Measurements from ENCODE around the gene ZNF366. TPM values are rescaled to one million over a fixed set of nuclear protein-coding genes. Genes with fewer than 3 reads are reported as not detected.
"Not testable (repeated sequence)": the region's sequence is repeated elsewhere in the genome, so short reads cannot be mapped to it uniquely, and the experiment has no call there.

The ZNF366 gene
- total RNA-seq, 2 donors from 2014 or later = not detected

- DNase-seq = no peak
- no peaks in the 10 kb centered on the region for H3K36me3 Mint-ChIP-seq (ENCODE audit: low read depth)
- H3K27me3 Mint-ChIP-seq (ENCODE audit: insufficient read depth) = peaks cover 3% of the 10 kb centered on the region
- peaks cover 12% of the 10 kb centered on the region for H3K9me3 Mint-ChIP-seq
- no peaks in the 10 kb centered on the region for H3K4me1 Mint-ChIP-seq
- no peak for TF ChIP-seq CTCF (conservative IDR thresholded peaks at IDR 0.05)
- Histone ChIP-seq H3K27me3 (ENCODE audit: control insufficient read depth, insufficient read depth, low read length, poor library complexity, severe bottlenecking) (no peaks in the 10 kb centered on the region), H3K4me3 (ENCODE audit: low read length) (no peak overlapping the region), H3K9me3 (ENCODE audit: control insufficient read depth, low read length) (no peaks in the 10 kb centered on the region), H3K4me1 (ENCODE audit: control insufficient read depth, insufficient read depth, low read length) (peaks cover 4% of the 10 kb centered on the region), H3K36me3 (ENCODE audit: control insufficient read depth, insufficient read depth, low read length) (no peaks in the 10 kb centered on the region), H3K9ac (ENCODE audit: extremely low read depth, low read length, poor library complexity, severe bottlenecking) (no peak overlapping the region), H3K27ac (ENCODE audit: low read depth, low read length) (no peak overlapping the region)
- WGBS, 2 experiments (ENCODE audit: insufficient coverage in 1 of 2, insufficient read length in 1 of 2) = 94% methylated on average over 5 of the region's 5 CpGs; no CpG with 5 or more reads in 1 of the 2 experiments
- H3K4me3 Mint-ChIP-seq = no peak overlapping the region
- H3K27ac Mint-ChIP-seq = no peak overlapping the region
These were observed 99.1 kb downstream of the ZNF366 start for GRCh38 chr5:72408127-72408526.

- H3K4me1 Mint-ChIP-seq = no peaks in the 10 kb centered on the region
- H3K4me1 ChIP-seq (ENCODE audit: control insufficient read depth, insufficient read depth, low read length) = peaks cover 4% of the 10 kb centered on the region
- H3K27me3 Mint-ChIP-seq (ENCODE audit: insufficient read depth) = peaks cover 3% of the 10 kb centered on the region
- H3K36me3 Mint-ChIP-seq (ENCODE audit: low read depth) = no peaks in the 10 kb centered on the region
- no peaks in the 10 kb centered on the region for H3K36me3 ChIP-seq (ENCODE audit: control insufficient read depth, insufficient read depth, low read length)
- DNase-seq = no peak
- no peak overlapping the region for H3K9ac ChIP-seq (ENCODE audit: extremely low read depth, low read length, poor library complexity, severe bottlenecking)
- H3K4me3 Mint-ChIP-seq = no peak overlapping the region
- peaks cover 12% of the 10 kb centered on the region for H3K9me3 Mint-ChIP-seq
- H3K27ac ChIP-seq (ENCODE audit: low read depth, low read length) = no peak overlapping the region
- H3K4me3 ChIP-seq (ENCODE audit: low read length) = no peak overlapping the region
- no peaks in the 10 kb centered on the region for H3K27me3 ChIP-seq (ENCODE audit: control insufficient read depth, insufficient read depth, low read length, poor library complexity, severe bottlenecking)
- H3K9me3 ChIP-seq (ENCODE audit: control insufficient read depth, low read length) = no peaks in the 10 kb centered on the region
- no peak for TF ChIP-seq CTCF (conservative IDR thresholded peaks at IDR 0.05)
- H3K27ac Mint-ChIP-seq = no peak overlapping the region
- 82 to 100% methylated on average over 1 to 2 of the region's 2 CpGs for WGBS, 2 experiments (ENCODE audit: insufficient coverage in 1 of 2, insufficient read length in 1 of 2)
These were observed 99.7 kb downstream of the ZNF366 start for GRCh38 chr5:72407541-72407940.

GRCh38 chr5:72407078-72407477, 100.1 kb downstream of the ZNF366 start:
- Histone ChIP-seq H3K9ac (ENCODE audit: extremely low read depth, low read length, poor library complexity, severe bottlenecking) (no peak overlapping the region), H3K27me3 (ENCODE audit: control insufficient read depth, insufficient read depth, low read length, poor library complexity, severe bottlenecking) (no peaks in the 10 kb centered on the region), H3K9me3 (ENCODE audit: control insufficient read depth, low read length) (no peaks in the 10 kb centered on the region), H3K4me3 (ENCODE audit: low read length) (no peak overlapping the region), H3K27ac (ENCODE audit: low read depth, low read length) (no peak overlapping the region), H3K4me1 (ENCODE audit: control insufficient read depth, insufficient read depth, low read length) (peaks cover 4% of the 10 kb centered on the region), H3K36me3 (ENCODE audit: control insufficient read depth, insufficient read depth, low read length) (no peaks in the 10 kb centered on the region)
- H3K9me3 Mint-ChIP-seq = peaks cover 15% of the 10 kb centered on the region
- TF ChIP-seq CTCF (conservative IDR thresholded peaks at IDR 0.05) = no peak
- no peaks in the 10 kb centered on the region for H3K4me1 Mint-ChIP-seq
- H3K4me3 Mint-ChIP-seq = no peak overlapping the region
- peaks cover 3% of the 10 kb centered on the region for H3K27me3 Mint-ChIP-seq (ENCODE audit: insufficient read depth)
- no peak overlapping the region for H3K27ac Mint-ChIP-seq
- no peak for DNase-seq
- 98 to 100% methylated on average over 1 to 3 of the region's 3 CpGs for WGBS, 2 experiments (ENCODE audit: insufficient coverage in 1 of 2, insufficient read length in 1 of 2)
- no peaks in the 10 kb centered on the region for H3K36me3 Mint-ChIP-seq (ENCODE audit: low read depth)

GRCh38 chr5:72404771-72405170, 102.4 kb downstream of the ZNF366 start:
- not testable (repeated sequence) for H3K4me3 ChIP-seq (ENCODE audit: low read length); H3K27ac ChIP-seq (ENCODE audit: low read depth, low read length); H3K36me3 Mint-ChIP-seq (ENCODE audit: low read depth); H3K4me1 Mint-ChIP-seq; H3K9ac ChIP-seq (ENCODE audit: extremely low read depth, low read length, poor library complexity, severe bottlenecking); H3K4me3 Mint-ChIP-seq; H3K4me1 ChIP-seq (ENCODE audit: control insufficient read depth, insufficient read depth, low read length); H3K27ac Mint-ChIP-seq; H3K36me3 ChIP-seq (ENCODE audit: control insufficient read depth, insufficient read depth, low read length); H3K27me3 Mint-ChIP-seq (ENCODE audit: insufficient read depth); DNase-seq; H3K27me3 ChIP-seq (ENCODE audit: control insufficient read depth, insufficient read depth, low read length, poor library complexity, severe bottlenecking)
- WGBS, 2 experiments (ENCODE audit: insufficient coverage in 1 of 2, insufficient read length in 1 of 2) = 95 to 97% methylated on average over 3 of the region's 3 CpGs
- peaks cover 37% of the 10 kb centered on the region for H3K9me3 Mint-ChIP-seq
- H3K9me3 ChIP-seq (ENCODE audit: control insufficient read depth, low read length) = peaks cover 16% of the 10 kb centered on the region

Data from endodermal cell (in vitro differentiated cells).